SHP77 (cell line): ENCODE data around the gene KY.

Experiments used
- DNase-seq, 2 experiments: peaks; one replicate each; lab custom pipeline; 2025; lab: John Stamatoyannopoulos, UW

Gene KY, protein sequence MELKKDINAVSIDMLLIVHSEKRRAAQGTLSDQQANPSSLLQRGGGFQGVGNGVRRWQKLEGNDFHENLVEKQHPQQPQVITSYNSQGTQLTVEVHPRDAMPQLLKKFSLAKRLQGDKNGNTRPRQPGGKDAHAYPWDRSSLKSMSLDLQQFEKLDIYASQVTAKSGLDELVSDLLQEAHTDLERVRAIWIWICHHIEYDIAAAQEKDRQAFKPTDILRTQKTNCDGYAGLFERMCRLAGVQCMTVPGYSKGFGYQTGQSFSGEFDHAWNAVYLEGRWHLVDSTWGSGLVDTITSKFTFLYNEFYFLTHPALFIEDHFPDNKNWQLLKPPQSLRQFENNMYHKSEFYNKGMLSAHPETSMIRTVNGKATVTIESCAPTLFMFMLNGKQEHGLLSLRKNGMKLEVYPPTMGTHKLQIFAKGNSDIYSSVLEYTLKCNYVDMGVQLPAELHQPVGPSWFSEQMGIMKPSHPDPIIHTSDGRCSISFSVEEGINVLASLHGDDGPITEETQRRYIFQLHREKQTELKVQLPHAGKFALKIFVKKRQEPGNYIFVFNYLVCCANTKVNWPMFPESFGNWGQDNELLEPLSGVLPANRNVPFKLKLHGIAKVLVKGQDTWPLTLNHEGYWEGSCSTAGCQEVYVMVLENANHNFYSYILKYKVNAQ

GRCh38 chr3:134650431-134651346, at the start of gene KY:
TSS of gene KY (minus strand) at chr3:134651022. CDS start at chr3:134650960, 62 bp downstream.
- DNase-seq: no peak

DNA sequence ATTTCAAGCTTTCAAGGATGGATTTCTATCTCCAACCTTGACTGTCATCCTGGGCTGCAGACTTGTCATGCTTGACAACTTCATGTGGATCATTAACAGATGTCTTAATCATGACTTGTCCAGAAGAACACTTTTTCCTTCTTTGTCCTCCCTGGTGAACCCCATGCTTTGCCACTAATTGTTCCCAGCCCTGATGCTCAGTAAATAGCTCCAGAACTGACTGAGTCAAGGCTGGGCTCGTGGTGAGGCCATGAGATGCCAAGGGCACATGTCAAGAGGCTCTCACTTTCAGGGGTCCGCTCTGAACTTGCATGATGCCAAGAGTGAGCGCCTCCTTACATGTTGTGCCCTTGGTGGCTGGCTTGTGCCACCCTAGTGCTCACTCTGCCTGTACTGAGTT, 48.9 kb upstream of the KY start:
- DNase-seq: no peak

- DNase-seq: no peak
Measured at GRCh38 chr3:134699141-134699711, 48.4 kb upstream of the KY start.

DNA sequence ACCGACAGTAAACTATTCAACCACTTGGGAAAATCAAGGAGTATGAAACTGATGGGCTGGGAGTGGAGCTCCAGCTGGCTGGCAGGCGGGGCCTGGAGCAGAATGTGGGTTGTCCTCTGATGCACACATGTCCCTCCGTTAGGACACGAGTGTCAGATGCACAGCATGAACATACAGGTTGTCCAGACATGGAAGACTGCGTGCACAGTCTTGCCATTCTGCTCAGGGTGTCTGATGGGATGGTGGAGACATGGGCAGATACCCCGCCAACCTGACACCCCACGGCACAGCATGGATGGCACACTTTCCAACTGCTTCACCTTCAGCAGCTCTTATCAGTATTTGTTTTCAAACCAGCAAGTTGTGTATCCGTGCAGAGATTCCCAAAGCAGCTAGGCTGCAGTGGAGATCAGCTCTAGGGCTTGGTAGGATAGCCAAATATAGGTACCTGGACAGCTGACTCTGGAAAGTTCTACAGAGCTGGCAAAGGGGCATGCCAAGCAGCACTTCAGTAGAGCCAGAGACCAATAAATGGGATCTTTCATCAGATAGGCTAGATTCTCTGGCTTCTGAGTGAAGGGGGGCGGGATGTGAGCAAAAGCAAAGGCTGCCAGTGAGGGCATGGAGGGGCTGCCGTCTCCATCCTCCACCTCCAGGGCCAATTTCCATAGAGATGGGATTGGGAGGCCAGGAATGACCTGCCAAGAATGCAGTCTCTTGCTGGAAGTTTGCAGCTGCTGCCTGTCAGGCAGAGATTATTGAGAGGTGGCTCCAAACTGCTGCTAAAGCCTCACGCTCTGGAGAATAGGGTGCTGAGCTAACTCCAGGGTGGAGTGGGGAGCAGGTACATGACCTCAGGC, 47.2 kb upstream of the KY start:
- DNase-seq: no peak

GRCh38 chr3:134696155-134696554, 45.3 kb upstream of the KY start:
- no peak for DNase-seq

DNA sequence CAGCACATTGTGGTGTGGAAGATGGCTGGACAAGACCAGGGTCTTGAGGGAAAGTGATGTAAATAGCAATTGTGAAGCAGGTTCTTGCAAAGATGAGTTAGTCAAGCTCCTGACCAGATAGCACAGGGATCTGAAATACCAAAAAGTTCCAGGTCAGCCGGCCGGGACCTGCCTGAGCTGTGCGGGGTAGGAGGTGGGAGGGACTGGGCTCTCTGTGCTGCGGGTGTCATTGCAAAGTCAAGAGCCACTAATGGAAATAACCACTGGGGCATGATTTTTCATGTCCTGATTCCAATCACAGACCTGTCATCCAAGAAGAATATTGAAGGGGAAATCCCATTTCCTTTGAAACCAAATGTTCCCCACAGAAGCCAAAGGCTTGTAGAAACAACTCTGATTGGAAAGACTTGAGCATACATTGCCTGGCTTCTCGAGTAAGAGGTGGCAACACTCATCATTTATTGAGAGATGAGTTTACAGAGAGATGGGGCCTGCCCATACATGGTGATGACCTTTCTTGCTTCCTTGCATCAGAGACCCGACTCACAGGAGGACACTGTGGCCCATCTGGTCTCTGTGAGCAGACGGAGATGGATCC, 44.2 kb upstream of the KY start:
- no peak for DNase-seq

DNA sequence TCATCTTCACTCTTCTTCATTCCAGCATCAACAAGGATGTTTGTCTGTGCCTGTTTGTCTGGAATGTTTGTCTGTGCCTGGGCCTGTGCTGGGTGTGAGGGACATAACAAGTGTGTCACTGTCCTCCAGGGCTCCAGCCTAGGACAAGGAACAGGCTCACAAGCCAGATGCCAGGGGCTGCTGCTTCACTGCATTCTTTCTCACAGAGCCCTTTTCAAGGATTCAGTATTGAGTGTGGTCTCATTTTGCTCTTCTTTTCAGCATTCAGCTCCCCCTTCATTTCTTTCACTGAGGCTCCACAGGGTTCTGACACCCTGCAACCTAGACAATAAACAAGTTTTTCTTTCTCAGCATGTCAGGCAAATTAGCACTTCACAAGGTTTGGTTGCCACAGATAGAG, 43.6 kb upstream of the KY start:
- DNase-seq: no peak

GRCh38 chr3:134693804-134694203, 43.0 kb upstream of the KY start:
- DNase-seq: no peak

DNA sequence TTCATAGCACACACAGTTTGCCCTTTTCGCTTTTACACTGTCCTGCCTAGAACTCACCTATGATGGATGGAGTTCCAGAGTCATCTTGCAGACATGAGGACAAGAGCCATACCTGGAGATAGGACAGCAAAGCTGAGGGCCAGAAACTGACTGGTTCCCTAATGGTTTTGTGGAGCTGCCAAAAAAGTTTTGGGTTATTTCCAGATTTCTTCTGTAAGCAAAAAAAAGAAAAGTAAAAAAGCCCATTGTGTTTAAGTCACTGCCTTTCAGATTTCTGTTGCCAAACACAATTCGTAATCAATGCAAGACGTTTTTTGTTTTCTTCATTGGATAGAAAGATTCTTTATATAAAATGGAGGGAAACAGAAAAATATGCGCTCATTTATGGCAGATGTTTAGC, 42.4 kb upstream of the KY start:
- DNase-seq: no peak

DNA sequence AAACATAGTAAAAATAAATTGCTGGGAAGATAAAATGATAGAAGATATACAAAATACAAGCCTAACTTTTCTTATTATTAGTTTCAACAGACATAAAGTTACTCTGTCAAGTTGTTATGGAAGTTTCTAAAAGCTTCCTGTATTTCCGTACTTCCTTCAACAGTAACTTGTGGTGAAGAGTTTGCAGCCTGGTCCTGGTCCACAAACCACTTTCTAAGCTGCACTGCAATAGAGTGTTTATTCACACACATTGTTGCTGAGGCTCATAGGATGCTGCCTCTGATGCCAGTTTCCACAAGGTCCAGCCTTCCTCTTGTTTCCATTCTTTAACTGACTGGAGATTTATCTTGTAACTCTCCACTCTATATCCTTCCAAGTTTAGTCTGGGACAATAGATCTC, 39.4 kb upstream of the KY start:
- DNase-seq: no peak

DNA sequence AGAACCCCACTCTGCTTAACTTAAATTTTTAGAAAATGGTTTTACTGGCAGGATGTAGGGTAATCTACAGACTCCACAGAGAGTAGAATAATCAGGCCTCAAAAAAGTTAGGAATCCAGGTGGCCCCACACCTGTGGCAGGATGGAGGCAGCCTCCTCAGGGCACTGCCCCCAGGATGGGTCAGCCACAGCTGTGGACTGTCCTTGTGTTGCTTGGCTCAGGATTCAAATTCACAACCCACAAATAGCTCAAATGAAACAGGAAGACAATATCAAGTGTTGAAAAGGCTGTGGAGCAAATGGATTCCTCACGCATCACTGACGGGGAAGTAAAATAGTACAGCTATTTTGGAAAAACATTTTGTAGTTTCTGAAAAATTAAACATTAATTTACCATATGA, 36.8 kb upstream of the KY start:
- DNase-seq: no peak

DNA sequence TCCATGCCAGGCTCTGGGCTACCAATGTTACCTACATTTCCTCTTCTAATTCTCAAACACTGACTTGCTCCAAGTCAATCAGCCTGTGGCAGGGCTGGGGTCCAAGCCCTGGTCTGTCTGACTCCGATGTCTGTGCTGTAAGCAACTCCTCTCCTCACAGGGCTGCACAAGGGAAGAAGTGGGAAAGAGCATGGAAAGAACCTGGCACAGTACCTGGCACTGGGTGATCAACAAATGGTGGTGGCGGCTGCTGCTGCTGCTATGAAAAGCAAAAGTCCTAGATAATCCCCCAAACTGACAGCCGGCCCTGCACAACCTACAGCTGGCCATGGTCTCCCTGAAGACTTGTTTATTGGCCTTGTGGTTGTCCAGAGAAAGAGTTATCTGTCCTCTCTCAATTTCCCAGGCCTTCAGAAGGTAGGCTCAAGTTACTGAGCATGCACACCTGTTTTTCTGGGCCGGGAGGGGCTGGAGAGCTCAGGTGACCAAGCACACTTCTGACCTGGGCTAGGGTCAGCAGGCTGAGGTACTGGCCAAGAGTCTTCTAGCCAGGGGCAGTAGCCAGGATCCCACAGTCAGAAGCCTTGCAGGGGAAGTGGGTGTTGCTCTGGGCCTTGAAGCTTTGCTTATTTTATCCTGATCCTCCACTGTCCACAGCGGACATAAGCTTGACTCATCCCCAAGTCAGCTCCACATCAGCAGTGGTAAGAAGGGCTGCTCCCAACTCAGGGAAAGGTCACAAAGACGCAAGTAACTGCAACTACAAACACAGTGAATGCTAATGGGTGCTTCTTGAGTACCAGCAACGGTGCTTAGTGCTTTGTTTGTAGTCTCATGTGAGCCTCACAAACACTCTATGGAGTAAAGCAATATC, 35.3 kb upstream of the KY start:
- no peak for DNase-seq

- no peak for DNase-seq
Measured at GRCh38 chr3:134682196-134682880, 31.5 kb upstream of the KY start.

GRCh38 chr3:134681522-134681900, 30.7 kb upstream of the KY start:
- DNase-seq: no peak

DNA sequence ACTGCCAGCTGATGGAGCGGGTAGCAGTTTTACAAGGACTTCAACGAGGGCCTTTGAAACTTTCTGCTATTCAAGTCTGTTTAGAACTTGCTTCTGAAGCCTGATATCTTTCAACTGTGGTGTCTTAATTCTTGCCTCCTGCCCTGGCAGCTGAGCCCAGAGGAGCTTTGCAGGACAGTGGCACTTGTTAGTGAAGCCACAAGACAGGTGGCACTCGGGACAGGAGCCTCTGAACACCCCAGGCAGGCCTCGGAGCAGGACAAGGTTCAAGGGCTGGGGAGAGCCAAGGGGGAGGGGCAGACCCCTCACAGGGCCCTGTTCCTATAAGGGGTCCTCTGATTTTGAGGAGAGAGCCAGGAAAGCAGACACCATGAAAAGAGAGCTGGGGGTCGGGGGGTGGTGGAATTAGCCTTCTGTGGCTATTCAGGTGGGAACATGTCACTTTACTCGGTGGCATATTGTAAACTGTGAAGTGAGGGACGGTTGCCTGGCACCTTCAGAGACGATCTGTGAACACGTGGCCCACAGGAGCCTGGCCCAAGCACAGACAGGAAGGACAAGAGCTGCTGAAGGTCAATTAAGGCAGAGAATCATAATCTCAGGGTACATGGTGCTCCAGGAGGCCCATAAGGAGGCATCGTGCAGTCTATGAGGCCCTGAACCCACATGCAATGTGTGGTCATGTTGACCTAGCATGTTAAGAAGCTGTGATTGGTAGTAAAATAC, 30.1 kb upstream of the KY start:
- no peak for DNase-seq

DNA sequence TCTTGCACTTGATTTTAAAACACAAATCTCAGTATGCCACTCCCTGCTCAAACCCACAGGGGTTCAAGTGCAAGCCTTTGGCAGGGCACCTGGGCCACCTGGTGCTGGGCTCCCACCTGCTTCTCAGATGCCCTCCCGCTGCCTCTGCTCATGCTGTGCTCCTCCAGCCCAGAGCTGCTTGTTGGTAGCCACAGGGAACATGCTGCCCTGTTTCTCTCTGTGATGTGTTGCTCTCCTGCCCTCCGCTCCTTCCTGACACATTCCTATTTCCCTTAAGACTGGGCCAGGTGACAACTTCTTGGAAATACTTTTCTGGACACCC, 27.1 kb upstream of the KY start:
- DNase-seq: no peak

DNA sequence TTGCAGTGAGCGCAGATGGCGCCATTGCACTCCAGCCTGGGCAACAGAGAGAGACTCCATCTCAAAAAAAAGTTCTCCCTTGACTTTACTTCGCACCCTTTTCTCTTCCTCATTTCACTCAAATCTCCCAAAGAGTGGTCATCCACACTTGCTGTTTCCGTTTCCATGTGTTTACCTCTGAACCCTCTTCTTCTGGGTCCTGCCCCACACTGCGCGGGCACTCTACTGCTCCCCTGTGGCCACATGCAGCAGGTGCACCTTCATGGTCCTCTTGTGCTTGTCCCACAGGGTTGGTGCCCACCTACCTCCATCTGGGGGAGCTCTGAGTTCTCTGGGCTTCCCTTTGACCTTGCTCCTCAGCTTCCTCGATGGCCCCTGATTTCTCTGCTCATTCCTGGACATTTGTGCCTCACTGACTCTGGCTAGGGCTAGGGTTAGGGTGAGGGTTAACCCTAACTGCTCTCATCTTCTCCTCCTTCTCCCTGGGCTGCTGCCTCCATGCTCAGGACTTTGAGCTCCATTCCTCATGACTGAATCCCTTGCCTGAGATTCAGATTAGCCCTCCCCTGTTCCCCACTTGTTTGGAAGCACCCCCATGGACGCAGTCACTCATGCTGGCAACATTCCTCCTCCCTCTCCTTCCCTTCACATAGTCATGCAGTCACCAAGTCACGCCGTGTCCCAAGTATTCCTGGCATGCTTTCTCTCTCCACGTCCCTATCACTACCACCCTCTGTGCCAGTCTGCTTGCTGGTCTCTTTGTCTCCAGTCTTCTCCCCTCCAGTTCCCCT, 26.6 kb upstream of the KY start:
- DNase-seq: no peak

- no peak for DNase-seq
Measured at GRCh38 chr3:134675726-134676256, 25.0 kb upstream of the KY start.
